Measurements from ENCODE around the gene LMBRD1.

DNA sequence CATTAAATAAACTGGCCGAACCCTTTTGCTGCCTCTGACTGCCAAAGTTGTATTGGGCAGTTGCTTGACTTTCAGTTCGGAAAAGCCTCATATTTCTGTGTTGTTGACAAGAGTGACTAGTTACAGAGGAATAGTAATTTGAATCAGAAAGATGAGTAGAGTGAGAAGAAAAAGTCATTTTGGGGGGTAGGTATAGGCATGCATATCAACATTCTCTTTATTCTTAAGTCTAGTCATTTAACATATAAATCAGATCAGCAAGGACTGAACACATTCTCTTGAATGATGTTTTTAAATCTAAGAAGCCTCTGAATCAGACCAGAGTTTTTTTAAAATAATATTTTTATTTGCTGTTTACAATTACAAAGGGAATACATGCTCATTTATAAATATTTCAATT is 4.9 kb upstream of the LMBRD1 start:
- TF ChIP-seq, protein P1, sequence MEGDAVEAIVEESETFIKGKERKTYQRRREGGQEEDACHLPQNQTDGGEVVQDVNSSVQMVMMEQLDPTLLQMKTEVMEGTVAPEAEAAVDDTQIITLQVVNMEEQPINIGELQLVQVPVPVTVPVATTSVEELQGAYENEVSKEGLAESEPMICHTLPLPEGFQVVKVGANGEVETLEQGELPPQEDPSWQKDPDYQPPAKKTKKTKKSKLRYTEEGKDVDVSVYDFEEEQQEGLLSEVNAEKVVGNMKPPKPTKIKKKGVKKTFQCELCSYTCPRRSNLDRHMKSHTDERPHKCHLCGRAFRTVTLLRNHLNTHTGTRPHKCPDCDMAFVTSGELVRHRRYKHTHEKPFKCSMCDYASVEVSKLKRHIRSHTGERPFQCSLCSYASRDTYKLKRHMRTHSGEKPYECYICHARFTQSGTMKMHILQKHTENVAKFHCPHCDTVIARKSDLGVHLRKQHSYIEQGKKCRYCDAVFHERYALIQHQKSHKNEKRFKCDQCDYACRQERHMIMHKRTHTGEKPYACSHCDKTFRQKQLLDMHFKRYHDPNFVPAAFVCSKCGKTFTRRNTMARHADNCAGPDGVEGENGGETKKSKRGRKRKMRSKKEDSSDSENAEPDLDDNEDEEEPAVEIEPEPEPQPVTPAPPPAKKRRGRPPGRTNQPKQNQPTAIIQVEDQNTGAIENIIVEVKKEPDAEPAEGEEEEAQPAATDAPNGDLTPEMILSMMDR (IDR thresholded peaks at IDR 0.05), result no peak
- TF ChIP-seq, protein P2, sequence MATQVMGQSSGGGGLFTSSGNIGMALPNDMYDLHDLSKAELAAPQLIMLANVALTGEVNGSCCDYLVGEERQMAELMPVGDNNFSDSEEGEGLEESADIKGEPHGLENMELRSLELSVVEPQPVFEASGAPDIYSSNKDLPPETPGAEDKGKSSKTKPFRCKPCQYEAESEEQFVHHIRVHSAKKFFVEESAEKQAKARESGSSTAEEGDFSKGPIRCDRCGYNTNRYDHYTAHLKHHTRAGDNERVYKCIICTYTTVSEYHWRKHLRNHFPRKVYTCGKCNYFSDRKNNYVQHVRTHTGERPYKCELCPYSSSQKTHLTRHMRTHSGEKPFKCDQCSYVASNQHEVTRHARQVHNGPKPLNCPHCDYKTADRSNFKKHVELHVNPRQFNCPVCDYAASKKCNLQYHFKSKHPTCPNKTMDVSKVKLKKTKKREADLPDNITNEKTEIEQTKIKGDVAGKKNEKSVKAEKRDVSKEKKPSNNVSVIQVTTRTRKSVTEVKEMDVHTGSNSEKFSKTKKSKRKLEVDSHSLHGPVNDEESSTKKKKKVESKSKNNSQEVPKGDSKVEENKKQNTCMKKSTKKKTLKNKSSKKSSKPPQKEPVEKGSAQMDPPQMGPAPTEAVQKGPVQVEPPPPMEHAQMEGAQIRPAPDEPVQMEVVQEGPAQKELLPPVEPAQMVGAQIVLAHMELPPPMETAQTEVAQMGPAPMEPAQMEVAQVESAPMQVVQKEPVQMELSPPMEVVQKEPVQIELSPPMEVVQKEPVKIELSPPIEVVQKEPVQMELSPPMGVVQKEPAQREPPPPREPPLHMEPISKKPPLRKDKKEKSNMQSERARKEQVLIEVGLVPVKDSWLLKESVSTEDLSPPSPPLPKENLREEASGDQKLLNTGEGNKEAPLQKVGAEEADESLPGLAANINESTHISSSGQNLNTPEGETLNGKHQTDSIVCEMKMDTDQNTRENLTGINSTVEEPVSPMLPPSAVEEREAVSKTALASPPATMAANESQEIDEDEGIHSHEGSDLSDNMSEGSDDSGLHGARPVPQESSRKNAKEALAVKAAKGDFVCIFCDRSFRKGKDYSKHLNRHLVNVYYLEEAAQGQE (IDR thresholded peaks at IDR 0.05; ENCODE audit: low read depth, low read length), result no peak
- TF ChIP-seq, protein P3, sequence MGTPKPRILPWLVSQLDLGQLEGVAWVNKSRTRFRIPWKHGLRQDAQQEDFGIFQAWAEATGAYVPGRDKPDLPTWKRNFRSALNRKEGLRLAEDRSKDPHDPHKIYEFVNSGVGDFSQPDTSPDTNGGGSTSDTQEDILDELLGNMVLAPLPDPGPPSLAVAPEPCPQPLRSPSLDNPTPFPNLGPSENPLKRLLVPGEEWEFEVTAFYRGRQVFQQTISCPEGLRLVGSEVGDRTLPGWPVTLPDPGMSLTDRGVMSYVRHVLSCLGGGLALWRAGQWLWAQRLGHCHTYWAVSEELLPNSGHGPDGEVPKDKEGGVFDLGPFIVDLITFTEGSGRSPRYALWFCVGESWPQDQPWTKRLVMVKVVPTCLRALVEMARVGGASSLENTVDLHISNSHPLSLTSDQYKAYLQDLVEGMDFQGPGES (IDR thresholded peaks at IDR 0.05; ENCODE audit: low read depth, low read length), result no peak
- TF ChIP-seq RCOR1 (IDR thresholded peaks at IDR 0.05; ENCODE audit: low read length), result no peak
- TF ChIP-seq EP300 (IDR thresholded peaks at IDR 0.05; ENCODE audit: borderline replicate concordance in 1 of 2, low read depth in 1 of 2, low read length in 1 of 2), result no peak
- TF ChIP-seq RAD21 (IDR thresholded peaks at IDR 0.05; ENCODE audit: low read length), result no peak
